GM12878 (cell line): Measurements from ENCODE around the gene DNAJB2. TPM values are rescaled to one million over a fixed set of nuclear protein-coding genes. Genes with fewer than 3 reads are reported as not detected.

Source experiments
- ATAC-seq: fragments of 200-7000 bp; cut with Tn5 transposase; 3 replicates; pipeline ENCODE4 v1.9.1; 2020; ENCODE audit warnings: mild to moderate bottlenecking, moderate library complexity
- BruUV-seq: library from RNA; stranded (reverse); fragments of 400-500 nt; replicated peaks from 2 replicates; lab custom pipeline; 2021; lab: Mats Ljungman, UMichigan
- CTCF ChIA-PET: fragments of 300-600 bp; sonication (Branson Sonifier 250); formaldehyde crosslinking; extraction: SDS; loops from one replicate; lab custom pipeline; 2021; ENCODE audit warnings: inconsistent platforms; lab: Yijun Ruan, JAX
- POLR2A ChIA-PET: fragments of 350-600 bp; formaldehyde crosslinking; extraction: SDS; loops from one replicate; lab custom pipeline; 2021; ENCODE audit warnings: inconsistent platforms; lab: Charles Lee
- RAD21 ChIA-PET: fragments of 300-600 bp; sonication (Branson Sonifier 250); formaldehyde crosslinking; loops from one replicate; lab custom pipeline; 2023; ENCODE audit warnings: antibody characterized with exemption; ENCODE audit not compliant: unreplicated experiment; lab: Charles Lee
- SMC1A ChIA-PET: fragments of 300-600 bp; sonication (Branson Sonifier 250); formaldehyde crosslinking; loops from one replicate; lab custom pipeline; 2023; ENCODE audit not compliant: unreplicated experiment, uncharacterized antibody; lab: Charles Lee
- DNase-seq: peaks from one replicate; pipeline ENCODE4 v3.0.0-alpha.2; 2011; ENCODE audit warnings: low read depth, low spot score
- FAIRE-seq: peaks from 3 replicates; lab custom pipeline; 2011; peaks lifted over from hg19 to GRCh38; lab: Jason Lieb, UNC
- H2AFZ ChIP-seq: 2 replicates; pipeline ENCODE4 v1.6.0; 2011; ENCODE audit warnings: low read depth, low read length, control low read depth; ENCODE audit not compliant: control insufficient read depth
- H3K27ac ChIP-seq: 2 replicates; pipeline ENCODE4 v1.5.1; 2011; ENCODE audit warnings: control low read depth; ENCODE audit not compliant: control insufficient read depth, insufficient read depth
- H3K27me3 ChIP-seq, 2 experiments: replicated peaks in 1 of 2; 2 replicates each; pipeline versions ENCODE4 v1.6.0 to v1.6.1; 2011; ENCODE audit warnings: low read length in 1 of 2; ENCODE audit not compliant: control insufficient read depth in 2 of 2, insufficient read depth in 2 of 2
- H3K36me3 ChIP-seq, 2 experiments: 2 replicates each; pipeline ENCODE4 v1.5.1; 2011; ENCODE audit warnings: low read length in 1 of 2; ENCODE audit not compliant: control insufficient read depth in 2 of 2, insufficient read depth in 2 of 2
- H3K4me1 ChIP-seq: 2 replicates; pipeline ENCODE4 v1.6.1; 2011; ENCODE audit warnings: mild to moderate bottlenecking, low read length, moderate library complexity, mixed read lengths; ENCODE audit not compliant: control insufficient read depth, insufficient read depth
- H3K4me2 ChIP-seq: 2 replicates; pipeline ENCODE4 v1.6.0; 2011; ENCODE audit warnings: control low read depth; ENCODE audit not compliant: control insufficient read depth, insufficient read depth
- H3K4me3 ChIP-seq: fragments of 200-600 bp; sonication (generic); 2 replicates; pipeline ENCODE4 v1.5.1; 2016
- H3K79me2 ChIP-seq: 2 replicates; pipeline ENCODE4 v1.6.0; 2011; ENCODE audit warnings: low read length; ENCODE audit not compliant: control insufficient read depth, insufficient read depth
- H3K9ac ChIP-seq: 2 replicates; pipeline ENCODE4 v1.8.0; 2011; ENCODE audit warnings: low read length, control low read depth, mixed read lengths; ENCODE audit not compliant: control insufficient read depth, insufficient read depth
- H3K9me3 ChIP-seq: replicated peaks from 3 replicates; pipeline ENCODE4 v1.5.1; 2011; ENCODE audit warnings: mild to moderate bottlenecking, low read length; ENCODE audit not compliant: control insufficient read depth, insufficient read depth
- H4K20me1 ChIP-seq: 2 replicates; pipeline ENCODE4 v1.6.0; 2011; ENCODE audit not compliant: control insufficient read depth, insufficient read depth
- BCL3 ChIP-seq: IDR thresholded peaks from 2 replicates; pipeline ENCODE4 v1.6.1; 2011; ENCODE audit warnings: borderline replicate concordance, low read depth, mild to moderate bottlenecking, moderate library complexity, low read length; ENCODE audit not compliant: insufficient read depth, poor library complexity, severe bottlenecking
- BCLAF1 ChIP-seq: fragments of 450-650 bp; IDR thresholded peaks from 2 replicates; pipeline ENCODE4 v1.6.1; 2017; ENCODE audit warnings: antibody characterized with exemption, mild to moderate bottlenecking, moderate library complexity
- CBX3 ChIP-seq: fragments of 200-600 bp; sonication (generic); IDR thresholded peaks from 2 replicates; pipeline ENCODE4 v1.6.1; 2016; ENCODE audit warnings: low read depth, borderline replicate concordance
- FOXM1 ChIP-seq: IDR thresholded peaks from 2 replicates; pipeline ENCODE4 v1.6.1; 2012; ENCODE audit warnings: low read depth, mild to moderate bottlenecking, inconsistent platforms, low read length, moderate library complexity
- IRF3 ChIP-seq: fragments of 450-650 bp; IDR thresholded peaks from 2 replicates; pipeline ENCODE4 v1.6.1; 2014; ENCODE audit warnings: mild to moderate bottlenecking
- KAT2A ChIP-seq: conservative IDR thresholded peaks from 2 replicates; pipeline ENCODE4 v1.6.1; 2011; ENCODE audit warnings: low read depth, low read length; ENCODE audit not compliant: control insufficient read depth
- MLLT1 ChIP-seq: fragments of 450-650 bp; IDR thresholded peaks from 2 replicates; pipeline ENCODE4 v1.6.1; 2016; ENCODE audit warnings: mild to moderate bottlenecking
- NR2F1 ChIP-seq: fragments of 450-650 bp; conservative IDR thresholded peaks from 2 replicates; pipeline ENCODE4 v1.6.1; 2017; ENCODE audit warnings: mild to moderate bottlenecking
- PAX5 ChIP-seq: IDR thresholded peaks from 2 replicates; pipeline ENCODE4 v1.6.1; 2011; ENCODE audit warnings: low read depth, low read length, borderline replicate concordance
- PAX8 ChIP-seq: fragments of 450-650 bp; IDR thresholded peaks from 2 replicates; pipeline ENCODE4 v1.6.1; 2017; ENCODE audit warnings: mild to moderate bottlenecking, moderate library complexity
- RB1 ChIP-seq: fragments of 450-650 bp; formaldehyde crosslinking; IDR thresholded peaks from 2 replicates; pipeline ENCODE4 v1.6.1; 2017; ENCODE audit warnings: mild to moderate bottlenecking, borderline replicate concordance
- SMAD1 ChIP-seq: fragments of 450-650 bp; IDR thresholded peaks from 2 replicates; pipeline ENCODE4 v1.6.1; 2018; ENCODE audit warnings: mild to moderate bottlenecking, low read depth; ENCODE audit not compliant: partially characterized antibody
- TCF3 ChIP-seq: IDR thresholded peaks from 2 replicates; pipeline ENCODE4 v1.6.1; 2012; ENCODE audit warnings: low read depth, mild to moderate bottlenecking, low read length, borderline replicate concordance; ENCODE audit not compliant: insufficient read depth
- TCF7 ChIP-seq: IDR thresholded peaks from 2 replicates; pipeline ENCODE4 v1.6.1; 2014; ENCODE audit warnings: antibody characterized with exemption, borderline replicate concordance
- USF2 ChIP-seq: IDR thresholded peaks from 2 replicates; pipeline ENCODE4 v1.6.1; 2011; ENCODE audit warnings: low read depth, low read length, improper control_type of control experiment, borderline replicate concordance
- YBX1 ChIP-seq: fragments of 450-650 bp; IDR thresholded peaks from 2 replicates; pipeline ENCODE4 v1.6.1; 2016; ENCODE audit warnings: antibody characterized with exemption
- WGBS: methylation state at CpG from one replicate; pipeline ENCODE4 v1.1.6; 2016; ENCODE audit warnings: low lambda C conversion rate; ENCODE audit not compliant: insufficient replicate concordance, insufficient coverage; ENCODE audit errors: missing lambda C conversion rate; 5-methylcytosine and 5-hydroxymethylcytosine counted together
- in situ Hi-C: fragments of 300-500 bp; cut with MboI; formaldehyde crosslinking; loops from 9 replicates; pipeline ENCODE4 v1.14.3; 2018; ENCODE audit warnings: mixed read lengths
- intact Hi-C: fragments of 100-400 bp; cut with micrococcal nuclease; formaldehyde crosslinking; loops from one replicate; pipeline ENCODE4 v1.14.2; 2022; ENCODE audit not compliant: unreplicated experiment
- polyA plus RNA-seq, 11 experiments: library from polyadenylated mRNA; depleted of rRNA in 4 of 11; unstranded in 6 of 11; stranded (reverse) in 5 of 11; fragments of >200 nt; fragmentation: Nextera tagmentation in 4 of 11; fragmentation: Illumina TruSeq in 1 of 11; extraction: Ambion mirVana in 4 of 11; extraction: Trizol in 1 of 11; gene quantifications; 1 replicate in 1 of 11; 2 replicates in 10 of 11; pipeline versions ENCODE4 v1.2.1 to v1.2.3, GENCODE V29; 2011 to 2016; ENCODE audit warnings: inconsistent platforms in 2 of 11, missing spikeins in 2 of 11, low read depth in 1 of 11
- total RNA-seq, 4 experiments: library from RNA; depleted of rRNA in 3 of 4; stranded (reverse); fragments of >200 nt in 3 of 4; fragmentation: Illumina TruSeq in 1 of 4; extraction: Trizol in 1 of 4; gene quantifications; 2 replicates each; pipeline versions ENCODE4 v1.2.1 to v1.2.3, GENCODE V29; 2013 to 2021

Gene DNAJB2
- total and polyA plus RNA-seq, 10 of the 15 experiments (the other 5 are each of a cell fraction or from before 2014, with no cell fraction given) = 0.26 to 36.5 (median 12.5) TPM

GRCh38 chr2:219289195-219289536 lies 10.0 kb downstream of the DNAJB2 start:
- H3K36me3 ChIP-seq = no peaks in the 10 kb centered on the region
- H4K20me1 ChIP-seq = no peaks in the 10 kb centered on the region
- TF ChIP-seq TCF7 = no peak
- TF ChIP-seq KAT2A = no peak
- no peak for TF ChIP-seq NR2F1
- no peak for TF ChIP-seq PAX5
- TF ChIP-seq FOXM1 = no peak
- no peak for TF ChIP-seq BCLAF1
- no peak for TF ChIP-seq USF2
- no peak for TF ChIP-seq TCF3
- TF ChIP-seq SMAD1 = no peak
- TF ChIP-seq PAX8 = no peak
- no peak for TF ChIP-seq CBX3
- TF ChIP-seq RB1 = no peak
- TF ChIP-seq MLLT1 = no peak
- TF ChIP-seq IRF3 = no peak
- no peak for TF ChIP-seq YBX1
- no peak for TF ChIP-seq BCL3
- H3K4me2 ChIP-seq = no peak overlapping the region
- ATAC-seq (no peak), DNase-seq (no peak), FAIRE-seq (no peak)
- CTCF ChIA-PET = interaction anchor here (1.1 to 1.8 kb wide), 2 partner anchors 12 to 118 kb away, joined by 3 to 4 read pairs; no protein-coding TSS in a partner anchor
- RAD21 ChIA-PET = no interaction called here
- no peak overlapping the region for H3K9ac ChIP-seq
- H3K79me2 ChIP-seq = no peaks in the 10 kb centered on the region
- no peaks in the 10 kb centered on the region for H3K4me1 ChIP-seq
- WGBS = 62% methylated on average over 6 of the region's 6 CpGs
- intact Hi-C loops (no loop called here), in situ Hi-C loops (no loop called here)
- no peak overlapping the region for H3K27ac ChIP-seq
- no peaks in the 10 kb centered on the region for H3K9me3 ChIP-seq
- SMC1A ChIA-PET = no interaction called here
- no peak overlapping the region for H2AFZ ChIP-seq
- H3K4me3 ChIP-seq = no peak overlapping the region
- peaks cover 0 to 3% of the 10 kb centered on the region in 2 experiments; a peak in 2 of 4 replicates for H3K27me3 ChIP-seq
- POLR2A ChIA-PET = no interaction called here
- BruUV-seq = no TSS peak
